GM21576 (cell line): ENCODE results near the gene INTS3.
A peak's percentile ranks its signal among the peaks of the same experiment; 100 is the strongest.
"Not testable (repeated sequence)": the region's sequence is repeated elsewhere in the genome, so short reads cannot be mapped to it uniquely, and the experiment has no call there.

Experiments
- ATAC-seq: cut with Tn5 transposase; IDR thresholded peaks from one replicate; pipeline ENCODE4 v1.9.1; 2021; ENCODE audit warnings: mild to moderate bottlenecking, moderate library complexity; ENCODE audit not compliant: unreplicated experiment

INTS3 gene

GRCh38 chr1:153705484-153705883 lies 22.4 kb upstream of the INTS3 start:
- ATAC-seq, result no peak

- no peak for ATAC-seq
These were observed 16.8 kb upstream of the INTS3 start for GRCh38 chr1:153711026-153711425.

- not testable (repeated sequence) for ATAC-seq
These were observed 11.6 kb upstream of the INTS3 start for GRCh38 chr1:153716211-153716610.

GRCh38 chr1:153717330-153717729 lies 10.5 kb upstream of the INTS3 start:
- no peak for ATAC-seq

GRCh38 chr1:153723687-153724086 lies 4.2 kb upstream of the INTS3 start:
- ATAC-seq, result no peak

- not testable (repeated sequence) for ATAC-seq
These were observed 3.2 kb upstream of the INTS3 start for GRCh38 chr1:153724634-153725033.

GRCh38 chr1:153728305-153729066 lies 636 bp downstream of the INTS3 start:
- ATAC-seq, result no peak

- ATAC-seq, result no peak
These were observed 2.7 kb downstream of the INTS3 start for GRCh38 chr1:153730468-153730988.

- ATAC-seq, result no peak
These were observed 6.1 kb downstream of the INTS3 start for GRCh38 chr1:153733970-153734369.

GRCh38 chr1:153734396-153735089 lies 6.7 kb downstream of the INTS3 start:
- no peak for ATAC-seq

GRCh38 chr1:153735090-153735420 lies 7.2 kb downstream of the INTS3 start:
- ATAC-seq, result no peak

GRCh38 chr1:153741986-153742385 lies 14.1 kb downstream of the INTS3 start:
- ATAC-seq, result no peak

GRCh38 chr1:153742411-153743142 lies 14.7 kb downstream of the INTS3 start:
- peak; percentile 58 for ATAC-seq

- no peak for ATAC-seq
These were observed 17.6 kb downstream of the INTS3 start for GRCh38 chr1:153745417-153745816.

- ATAC-seq, result no peak
These were observed 18.3 kb downstream of the INTS3 start for GRCh38 chr1:153746174-153746573.

- ATAC-seq, result no peak
These were observed 21.1 kb downstream of the INTS3 start for GRCh38 chr1:153748903-153749302.

GRCh38 chr1:153749408-153750005 lies 21.7 kb downstream of the INTS3 start:
- ATAC-seq, result peak; percentile 84

GRCh38 chr1:153750026-153750995 lies 22.5 kb downstream of the INTS3 start:
- ATAC-seq, result no peak

GRCh38 chr1:153752072-153752471 lies 24.2 kb downstream of the INTS3 start:
- ATAC-seq, result no peak

- no peak for ATAC-seq
These were observed 24.8 kb downstream of the INTS3 start for GRCh38 chr1:153752571-153753195.
